Islet precursor cell (in vitro differentiated cells): ENCODE data around the gene HLA-DRB5.
"Not testable (repeated sequence)": the region's sequence is repeated elsewhere in the genome, so short reads cannot be mapped to it uniquely, and the experiment has no call there.

Source experiments
- DNase-seq: peaks from one replicate; pipeline ENCODE4 v3.0.0-alpha.2; 2018

Gene HLA-DRB5

GRCh38 chr6:32529697-32530430 is at the start of gene HLA-DRB5:
TSS of gene HLA-DRB5 (minus strand) at chr6:32530287. CDS start at chr6:32530224, 63 bp downstream.
- no peak for DNase-seq

DNA sequence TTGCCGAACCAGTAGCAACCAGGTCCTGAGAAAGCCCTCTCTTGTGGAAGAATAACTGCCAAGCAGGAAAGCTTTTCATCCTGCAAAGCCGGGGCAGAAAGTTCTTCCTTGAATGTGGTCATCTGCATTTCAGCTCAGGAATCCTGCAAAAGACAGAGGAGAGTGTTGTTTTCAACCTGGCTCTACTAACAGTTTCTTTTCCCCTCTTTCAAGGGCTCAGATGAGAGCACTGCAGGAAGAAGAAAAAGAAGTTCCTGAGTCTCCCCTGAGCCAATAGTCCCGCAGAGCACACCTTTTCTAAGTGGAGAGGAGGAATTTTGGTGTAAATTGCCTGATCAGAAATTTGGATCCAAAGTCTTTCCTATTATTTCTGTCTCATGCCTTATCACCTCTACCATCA is 48.9 kb upstream of the HLA-DRB5 start:
- DNase-seq = no peak

GRCh38 chr6:32577493-32577892 is 47.4 kb upstream of the HLA-DRB5 start:
- not testable (repeated sequence) for DNase-seq

DNA sequence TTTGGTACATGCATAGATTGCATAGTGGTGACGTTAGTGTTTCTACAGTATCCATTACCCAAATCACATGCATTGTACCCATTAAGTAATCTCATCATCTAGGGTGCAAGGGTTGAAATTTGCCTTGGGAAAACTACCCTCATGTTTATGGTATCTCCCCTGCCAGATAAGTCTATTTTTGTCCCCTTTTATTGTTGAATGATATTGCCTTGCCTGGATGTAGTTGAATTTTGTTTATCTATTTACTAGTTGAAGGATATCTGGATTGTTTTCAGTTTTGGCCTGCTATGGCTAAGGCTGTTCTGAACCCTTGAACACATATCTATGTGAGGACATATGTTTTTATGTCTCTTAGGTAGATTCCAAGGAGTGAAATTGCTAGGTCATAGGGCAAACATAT is 46.2 kb upstream of the HLA-DRB5 start:
- DNase-seq = no peak

DNA sequence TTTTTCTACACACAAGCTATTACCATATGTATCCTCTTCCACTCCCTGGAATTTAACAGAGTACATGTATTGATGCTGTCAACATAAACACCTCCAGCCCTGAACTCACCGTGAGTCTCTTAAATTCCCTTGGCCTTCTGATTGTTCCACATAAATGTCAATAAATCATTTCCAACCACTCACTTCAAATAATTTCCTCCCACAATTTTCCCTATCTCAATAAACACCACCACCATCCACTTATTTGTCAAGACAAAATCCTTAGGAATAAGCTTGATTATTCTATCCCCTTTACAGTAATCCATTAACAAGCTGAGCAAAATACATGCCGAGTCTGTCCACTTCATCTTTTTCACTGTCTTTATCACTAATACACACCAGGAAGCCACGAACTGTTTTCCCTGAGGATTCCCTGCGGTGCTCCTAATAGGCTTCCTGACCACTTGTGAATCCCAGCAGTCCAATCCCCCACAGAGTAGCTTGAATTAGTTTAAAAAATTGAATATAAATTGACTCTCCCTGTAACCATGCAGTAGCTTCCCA is 40.3 kb upstream of the HLA-DRB5 start:
- no peak for DNase-seq

DNA sequence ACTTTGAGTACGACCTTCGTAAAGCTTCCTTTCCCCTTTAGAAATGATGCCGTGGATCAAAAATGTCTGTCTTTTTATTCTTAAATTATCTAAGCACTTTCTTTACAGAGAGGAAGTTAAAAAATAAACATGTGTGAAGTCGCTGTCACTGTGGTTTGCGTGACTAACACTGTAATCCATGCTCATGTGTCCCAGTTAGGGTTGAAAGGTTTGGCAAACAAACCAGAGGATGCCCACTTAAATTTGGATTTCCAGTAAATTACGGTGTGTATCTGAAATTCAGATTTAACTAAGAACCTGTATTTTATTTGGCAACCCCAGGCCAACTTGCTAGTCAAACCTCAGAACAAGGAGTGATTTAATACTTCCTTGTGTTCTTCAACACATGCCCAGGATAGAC is 38.5 kb upstream of the HLA-DRB5 start:
- no peak for DNase-seq

DNA sequence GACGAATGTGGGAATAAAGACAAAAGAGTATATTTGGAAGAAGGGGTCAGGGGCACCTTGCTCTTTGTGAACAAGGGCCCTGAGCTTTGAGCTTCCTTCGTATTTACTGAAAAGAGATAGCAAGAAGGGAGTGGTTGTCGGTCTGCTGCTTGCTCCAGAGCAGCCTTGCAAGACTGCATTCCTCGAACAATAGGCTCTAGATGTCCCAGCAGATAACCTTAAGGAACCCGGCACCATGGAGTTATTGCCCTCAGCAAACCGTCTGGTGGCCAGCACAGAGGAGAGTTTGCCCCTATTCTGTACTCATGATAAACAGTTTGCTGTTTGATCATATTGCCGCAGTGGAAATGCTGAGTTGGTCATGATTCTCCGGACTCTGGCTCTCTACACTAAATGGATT is 36.9 kb upstream of the HLA-DRB5 start:
- peak; percentile 76 for DNase-seq

- no peak for DNase-seq
These were observed 35.4 kb upstream of the HLA-DRB5 start for GRCh38 chr6:32565511-32565910.

DNA sequence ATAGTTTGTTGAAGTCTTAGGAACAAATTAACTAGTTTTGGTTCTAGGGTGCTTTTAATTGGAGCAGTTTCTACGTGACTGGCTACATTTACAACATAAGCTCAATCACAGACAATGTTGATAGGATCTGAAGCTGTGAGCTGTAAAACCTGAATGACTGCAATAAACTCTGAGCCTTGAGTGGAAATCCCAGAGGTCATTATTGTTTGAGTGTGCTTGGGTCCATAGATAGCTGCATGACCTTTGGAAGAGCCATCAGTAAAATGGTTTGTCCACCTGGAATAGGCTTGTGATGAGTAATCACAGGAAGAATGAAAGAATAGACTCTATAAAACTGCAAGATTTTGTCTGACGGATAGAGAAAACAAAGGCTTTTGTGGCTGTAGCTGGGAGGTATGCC is 32.9 kb upstream of the HLA-DRB5 start:
- no peak for DNase-seq

DNA sequence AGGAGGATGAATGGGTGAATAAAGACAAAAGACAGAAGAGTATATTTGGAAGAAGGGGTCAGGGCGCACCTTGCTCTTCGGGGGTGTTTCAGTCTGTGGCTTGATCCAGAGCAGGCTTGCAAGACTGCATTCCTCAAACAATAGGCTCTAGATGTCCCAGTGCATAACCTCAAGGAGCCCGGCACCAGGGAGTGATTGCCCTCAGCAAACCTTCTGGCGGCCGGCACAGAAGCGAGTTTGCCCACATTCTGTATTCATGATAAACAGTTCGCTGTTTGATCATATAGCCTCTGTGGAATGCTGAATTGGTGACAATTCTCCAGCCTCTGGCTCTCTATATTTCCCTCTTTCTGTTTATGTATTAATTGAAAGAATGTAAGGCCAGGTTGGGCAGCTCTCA is 29.7 kb upstream of the HLA-DRB5 start:
- DNase-seq = peak; percentile 71

DNA sequence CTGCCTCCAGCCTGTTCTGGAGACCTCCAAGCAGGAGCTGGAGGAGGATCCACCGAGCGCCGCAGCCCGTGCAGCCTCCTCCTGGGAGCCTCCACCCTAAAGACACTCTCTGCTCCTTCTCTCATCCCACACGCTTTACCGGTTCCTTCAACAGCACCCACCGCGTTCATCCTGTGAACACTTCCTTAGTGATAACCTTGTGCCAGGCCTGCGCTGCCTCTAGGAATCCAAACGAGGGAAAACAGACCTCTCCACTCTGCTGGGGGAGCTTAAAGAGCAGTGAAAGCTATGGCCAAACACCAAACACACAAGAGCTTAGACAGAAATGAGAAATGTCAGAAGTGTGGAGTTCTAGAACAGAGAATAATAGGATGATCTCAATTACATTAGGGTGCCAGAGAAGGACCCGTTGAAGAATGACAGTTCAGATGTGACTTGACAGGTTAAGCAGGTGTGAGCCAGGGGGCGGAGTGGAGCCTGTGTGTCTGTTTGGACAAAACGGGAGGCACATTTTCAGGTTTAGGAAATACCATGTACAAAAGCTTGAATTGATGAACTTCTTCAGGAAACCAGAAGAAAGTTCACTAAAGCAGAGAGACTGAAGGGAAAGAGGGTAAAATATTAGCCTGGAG is 28.5 kb upstream of the HLA-DRB5 start:
- DNase-seq = no peak

DNA sequence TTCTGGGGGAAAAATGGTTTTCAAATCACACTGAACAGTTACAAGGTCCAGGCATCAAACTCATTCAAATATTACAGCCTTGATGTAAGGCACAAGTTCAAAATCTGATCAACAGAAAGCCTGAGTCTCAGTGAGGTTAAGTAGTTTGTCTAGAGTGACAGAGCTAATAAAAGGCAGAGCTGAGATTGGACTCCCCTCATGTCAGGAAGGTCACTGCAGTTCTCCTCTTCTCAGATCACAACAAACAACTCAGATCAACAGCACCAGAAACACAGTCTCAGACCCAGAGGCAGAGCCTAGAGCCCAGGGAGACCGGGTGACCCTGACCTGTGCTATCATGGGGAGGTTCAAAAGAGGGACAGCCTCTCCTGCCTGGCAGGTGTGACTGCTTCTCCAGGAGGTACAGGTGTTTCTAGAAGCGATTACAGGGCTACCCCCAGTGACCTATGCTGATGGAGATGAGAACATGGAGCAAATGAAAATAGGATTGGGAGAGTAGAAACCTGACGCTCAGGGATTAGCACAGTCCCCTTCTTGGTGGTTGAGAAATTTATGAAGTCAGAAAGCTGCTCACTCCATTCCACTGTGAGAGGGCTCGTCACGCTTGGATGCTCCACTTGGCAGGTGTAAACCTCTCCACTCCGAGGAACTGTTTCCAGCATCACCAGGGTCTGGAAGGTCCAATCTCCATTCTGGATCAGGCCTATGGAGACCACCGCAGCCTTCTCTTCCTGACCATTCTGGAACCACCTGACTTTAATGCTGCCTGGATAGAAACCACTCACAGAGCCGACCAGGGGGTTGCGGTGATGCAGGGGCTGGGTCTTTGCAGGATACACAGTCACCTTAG is 24.3 kb upstream of the HLA-DRB5 start:
- DNase-seq = no peak

DNA sequence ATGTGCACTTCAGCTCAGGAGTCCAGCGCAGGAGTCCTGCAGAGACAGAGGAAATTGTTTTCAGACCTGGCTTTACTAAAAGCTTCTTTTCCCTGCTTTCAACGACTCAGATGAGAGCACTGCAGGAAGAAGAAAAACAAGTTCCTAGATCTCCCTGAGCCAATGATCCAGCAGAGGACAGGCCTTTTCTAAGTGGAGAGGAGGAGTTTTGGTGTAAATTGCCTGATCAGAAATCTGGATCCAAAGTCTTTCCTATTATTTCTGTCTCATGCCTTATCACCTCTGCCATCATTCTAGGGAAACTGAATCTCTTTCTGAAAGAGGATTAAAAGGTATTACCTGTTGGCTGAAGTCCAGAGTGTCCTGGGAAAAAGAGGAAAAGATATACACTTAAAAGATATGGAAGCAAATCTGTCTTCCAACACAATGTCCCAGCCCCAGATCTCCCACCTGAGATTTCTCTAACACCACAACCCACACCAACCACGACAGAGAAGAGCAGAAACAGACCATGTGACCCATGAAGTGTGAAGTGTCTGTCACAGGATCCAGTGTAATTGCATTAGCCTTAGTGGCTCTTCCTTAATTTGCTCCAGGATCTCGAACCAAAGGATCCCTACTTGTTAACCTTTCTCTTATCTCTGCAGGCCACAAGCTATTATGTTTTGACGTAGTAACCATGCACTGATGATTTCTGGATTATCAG is 23.1 kb upstream of the HLA-DRB5 start:
- DNase-seq = no peak

DNA sequence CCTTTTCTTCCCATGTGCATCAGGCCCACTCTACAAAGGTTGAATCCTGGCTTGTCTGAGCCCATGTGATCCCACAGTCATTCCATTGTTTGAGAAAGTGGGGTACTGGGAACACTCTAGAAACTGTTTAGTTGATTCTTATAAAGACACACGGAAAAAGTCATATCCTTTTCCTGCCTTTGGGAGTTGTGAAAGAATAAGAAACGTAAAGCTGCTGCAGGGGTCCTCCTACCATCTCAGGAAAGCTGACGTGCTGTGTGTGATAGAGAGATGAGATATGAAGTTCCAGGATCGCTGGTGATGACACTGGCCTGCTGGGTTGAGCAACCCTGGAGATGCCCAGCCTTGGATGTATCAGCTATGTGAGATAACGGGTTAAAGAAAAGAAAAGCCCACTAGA is 21.3 kb upstream of the HLA-DRB5 start:
- no peak for DNase-seq

- DNase-seq = no peak
These were observed 9.8 kb upstream of the HLA-DRB5 start for GRCh38 chr6:32539839-32540238.

GRCh38 chr6:32530431-32530793 is 325 bp upstream of the HLA-DRB5 start:
- DNase-seq = not testable (repeated sequence)

DNA sequence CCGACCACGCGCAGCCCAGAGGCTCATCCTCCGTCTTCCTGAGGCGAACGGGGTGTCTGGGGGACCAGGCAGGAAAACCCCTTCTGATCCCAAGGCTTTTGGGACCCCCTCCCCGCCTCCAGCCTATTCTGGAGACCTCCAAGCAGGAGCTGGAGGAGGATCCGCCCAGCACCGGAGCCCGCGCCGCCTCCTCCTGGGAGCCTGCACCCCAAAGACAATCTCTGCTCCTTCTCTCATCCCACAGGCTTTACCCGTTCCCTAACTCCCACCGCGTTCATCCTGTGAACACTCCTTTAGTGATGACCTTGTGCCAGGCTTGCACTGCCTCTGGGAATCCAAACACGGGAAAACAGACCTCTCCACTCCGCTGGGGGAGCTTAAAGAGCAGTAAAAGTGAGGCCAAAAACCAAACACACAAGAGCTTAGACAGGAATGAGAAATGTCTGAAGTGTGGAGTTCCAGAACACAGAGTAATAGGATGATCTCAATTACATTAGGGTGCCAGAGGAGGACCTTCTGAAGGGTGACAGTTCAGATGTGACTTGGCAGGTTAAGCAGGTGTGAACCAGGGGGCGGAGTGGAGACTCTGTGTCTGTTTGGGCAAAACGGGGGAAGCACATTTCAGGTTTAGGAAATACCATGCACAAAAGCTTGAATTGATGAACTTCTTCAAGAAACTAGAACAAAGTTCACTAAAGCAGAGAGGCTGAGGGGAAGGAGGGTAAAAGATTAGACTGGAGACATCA is 7.6 kb downstream of the HLA-DRB5 start:
- peak; percentile 68 for DNase-seq

DNA sequence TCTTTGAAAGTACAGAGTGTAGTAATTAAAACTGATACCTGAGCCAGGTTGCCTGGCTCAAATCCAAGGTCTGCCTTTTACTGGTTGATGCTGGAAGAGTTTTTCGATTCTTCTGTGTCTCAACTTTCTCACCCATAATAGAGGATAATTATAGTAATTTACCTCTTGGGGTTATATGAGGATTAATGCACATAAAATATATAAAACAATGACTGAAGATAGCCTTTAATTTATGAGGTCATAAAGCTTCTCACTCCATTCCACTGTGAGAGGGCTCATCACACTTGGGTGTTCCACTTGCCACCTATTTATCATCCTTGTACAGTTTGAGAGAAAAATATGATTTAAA is 10.2 kb downstream of the HLA-DRB5 start:
- no peak for DNase-seq

- no peak for DNase-seq
These were observed 10.8 kb downstream of the HLA-DRB5 start for GRCh38 chr6:32519118-32519909.

DNA sequence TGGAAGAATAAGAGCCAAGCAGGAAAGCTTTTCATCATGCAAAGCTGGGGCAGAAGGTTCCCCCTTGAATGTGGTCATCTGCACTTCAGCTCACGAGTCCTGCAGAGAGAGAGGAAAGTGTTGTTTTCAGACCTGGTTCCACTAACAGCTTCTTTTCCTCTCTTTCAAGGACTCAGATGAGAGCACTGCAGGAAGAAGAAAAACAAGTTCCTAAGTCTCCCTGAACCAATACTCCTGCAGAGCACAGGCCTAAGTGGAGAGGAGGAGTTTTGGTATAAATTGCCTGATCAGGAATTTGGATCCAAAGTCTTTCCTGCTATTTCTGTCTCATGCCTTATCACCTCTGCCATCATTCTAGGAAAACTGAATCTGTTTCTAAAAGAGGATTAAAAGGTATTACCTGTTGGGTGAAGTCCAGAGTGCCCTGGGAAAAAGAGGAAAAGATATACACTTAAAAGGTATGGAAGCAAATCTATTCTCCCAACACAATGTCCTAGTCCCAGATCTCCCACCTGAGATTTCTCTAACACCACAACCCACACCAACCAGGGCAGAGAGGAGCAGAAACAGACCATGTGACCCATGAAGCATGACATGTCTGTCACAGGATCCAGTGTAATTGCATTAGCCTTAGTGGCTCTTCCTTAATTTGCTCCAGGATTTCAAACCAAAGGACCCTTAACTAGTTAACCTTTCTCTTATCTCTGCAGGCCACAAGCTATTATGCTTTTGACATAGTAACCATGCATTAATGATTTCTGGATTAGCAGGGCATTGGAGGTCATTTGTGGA is 12.2 kb downstream of the HLA-DRB5 start:
- DNase-seq = no peak

GRCh38 chr6:32501016-32501415 is 29.1 kb downstream of the HLA-DRB5 start:
- DNase-seq = no peak
